ENCODE measurements around the gene REXO5. TPM values are rescaled to one million over a fixed set of nuclear protein-coding genes. Genes with fewer than 3 reads are reported as not detected.
"Not testable (repeated sequence)": the region's sequence is repeated elsewhere in the genome, so short reads cannot be mapped to it uniquely, and the experiment has no call there.

REXO5 gene
- total RNA-seq, 4 donors from 2014 or later: 2.0 to 10.6 (median 6.2) TPM

GRCh38 chr16:20763461-20764232, 42.7 kb upstream of the REXO5 start, which contains the start of gene ACSM3:
Gene ACSM3 (plus strand): TSS chr16:20764014. CDS start chr16:20770035, 6,021 bp downstream.
- TF ChIP-seq POLR2A (IDR thresholded peaks at IDR 0.05): no peak
- no peak for TF ChIP-seq CTCF (IDR thresholded peaks at IDR 0.05)
- WGBS, 2 donors: 10 to 16% methylated on average over 10 of the region's 10 CpGs
- intact Hi-C loops (cut with DNase I; ENCODE audit: low total_unique reads): no loop called here
- no peak within 1 kb of the TSS for H3K4me3 ChIP-seq (ENCODE audit: low read depth, poor library complexity, severe bottlenecking)
- DNase-seq (ENCODE audit: low spot score in 2 of 2): peak in 1 of 2 donors; percentile 74

DNA sequence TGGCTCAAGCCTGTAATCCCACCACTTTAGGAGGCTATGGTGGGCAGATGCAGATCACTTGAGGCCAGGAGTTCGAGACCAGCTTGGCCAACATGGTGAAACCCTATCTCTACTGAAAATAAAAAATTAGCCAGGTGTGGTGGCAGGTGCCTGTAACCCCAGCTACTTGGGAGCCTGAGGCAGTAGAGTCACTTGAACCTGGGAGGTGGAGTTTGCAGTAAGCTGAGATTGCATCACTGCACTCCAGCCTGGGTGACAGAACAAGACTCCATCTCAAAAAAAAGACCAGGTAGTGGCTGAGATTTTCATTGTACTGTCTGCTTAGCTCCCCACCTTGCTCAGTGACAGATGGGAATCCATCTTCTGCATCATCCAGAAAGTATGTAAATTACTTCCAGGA, 41.9 kb upstream of the REXO5 start:
- DNase-seq (ENCODE audit: low spot score in 2 of 2); H3K4me3 ChIP-seq (ENCODE audit: low read depth, poor library complexity, severe bottlenecking); intact Hi-C loops (cut with DNase I; ENCODE audit: low total_unique reads): not testable (repeated sequence)
- WGBS, 2 donors: 65 to 74% methylated on average over 1 of the region's 1 CpG

- no peak overlapping the region for H3K4me3 ChIP-seq (ENCODE audit: low read depth, poor library complexity, severe bottlenecking)
- no peak for DNase-seq (ENCODE audit: low spot score in 2 of 2)
- intact Hi-C loops (cut with DNase I; ENCODE audit: low total_unique reads): no loop called here
- 96 to 97% methylated on average over 2 of the region's 2 CpGs for WGBS, 2 donors
- TF ChIP-seq CTCF (IDR thresholded peaks at IDR 0.05) (no peak), POLR2A (IDR thresholded peaks at IDR 0.05) (no peak)
These were observed 40.6 kb upstream of the REXO5 start for GRCh38 chr16:20765732-20766131.

- no peak overlapping the region for H3K4me3 ChIP-seq (ENCODE audit: low read depth, poor library complexity, severe bottlenecking)
- intact Hi-C loops (cut with DNase I; ENCODE audit: low total_unique reads): no loop called here
- no peak for DNase-seq (ENCODE audit: low spot score in 2 of 2)
- TF ChIP-seq CTCF (IDR thresholded peaks at IDR 0.05): no peak
- no peak for TF ChIP-seq POLR2A (IDR thresholded peaks at IDR 0.05)
- 92 to 94% methylated on average over 5 of the region's 5 CpGs for WGBS, 2 donors
These were observed 40.0 kb upstream of the REXO5 start for GRCh38 chr16:20766294-20766693.

GRCh38 chr16:20767577-20767976, 38.8 kb upstream of the REXO5 start:
- TF ChIP-seq POLR2A (IDR thresholded peaks at IDR 0.05) (no peak), CTCF (IDR thresholded peaks at IDR 0.05) (no peak)
- no peak for DNase-seq (ENCODE audit: low spot score in 2 of 2)
- intact Hi-C loops (cut with DNase I; ENCODE audit: low total_unique reads): no loop called here
- no peak overlapping the region for H3K4me3 ChIP-seq (ENCODE audit: low read depth, poor library complexity, severe bottlenecking)

DNA sequence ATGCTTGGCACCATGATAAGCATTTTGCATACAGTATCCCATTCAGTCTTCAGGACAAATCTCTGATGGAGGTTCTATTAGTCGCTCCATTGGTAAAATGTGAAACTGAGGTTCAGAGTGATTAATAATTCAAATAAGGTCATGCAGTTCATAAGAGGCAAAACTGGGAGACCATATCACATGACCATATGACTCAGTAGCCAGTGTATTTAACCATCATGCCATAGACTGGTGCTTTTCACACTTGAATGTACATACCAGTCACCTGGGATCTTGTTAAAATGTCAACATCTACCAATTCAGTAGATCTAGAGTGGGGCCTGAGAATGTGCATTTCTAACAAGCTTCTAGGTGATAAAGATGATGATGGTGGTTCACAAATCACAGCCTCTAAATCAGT, 38.2 kb upstream of the REXO5 start:
- intact Hi-C loops (cut with DNase I; ENCODE audit: low total_unique reads): no loop called here
- H3K4me3 ChIP-seq (ENCODE audit: low read depth, poor library complexity, severe bottlenecking): no peak overlapping the region
- TF ChIP-seq POLR2A (IDR thresholded peaks at IDR 0.05) (no peak), CTCF (IDR thresholded peaks at IDR 0.05) (no peak)
- 88 to 95% methylated on average over 1 of the region's 1 CpG for WGBS, 2 donors
- DNase-seq (ENCODE audit: low spot score in 2 of 2): no peak

All from lower leg skin (tissue), 4 donors.